SU-DHL-6 (cell line): Measurements from ENCODE around the gene GNB4.

ENCODE experiments used
- H2AFZ ChIP-seq: fragments of 200-600 bp; sonication (generic); 2 replicates; pipeline ENCODE4 v1.6.1; 2014; ENCODE audit warnings: low read depth, mild to moderate bottlenecking, moderate library complexity, mixed read lengths, antibody characterized with exemption, low read length; ENCODE audit not compliant: severe bottlenecking
- H3F3A ChIP-seq: fragments of 200-600 bp; shearing (Covaris generic); 2 replicates; pipeline ENCODE4 v1.6.0; 2016; ENCODE audit warnings: antibody characterized with exemption, mild to moderate bottlenecking; ENCODE audit not compliant: insufficient read depth
- H3K27ac ChIP-seq: fragments of 200-600 bp; sonication (generic); 2 replicates; pipeline ENCODE4 v1.5.1; 2016; ENCODE audit warnings: low read depth, mild to moderate bottlenecking, low read length, moderate library complexity, mixed read lengths
- H3K27me3 ChIP-seq: fragments of 200-600 bp; sonication (generic), shearing (Covaris generic); 2 replicates; pipeline ENCODE4 v1.6.0; 2014; ENCODE audit warnings: mild to moderate bottlenecking, low read length
- H3K36me3 ChIP-seq: fragments of 200-600 bp; sonication (generic); 2 replicates; pipeline ENCODE4 v1.6.1; 2014; ENCODE audit warnings: mild to moderate bottlenecking, low read length, mixed read lengths
- H3K4me2 ChIP-seq: fragments of 300-600, 200-600 bp; shearing (Covaris generic), sonication (generic); 2 replicates; pipeline ENCODE4 v1.6.0; 2014; ENCODE audit warnings: low read length, low read depth, mild to moderate bottlenecking; ENCODE audit not compliant: poor library complexity, severe bottlenecking
- H3K4me3 ChIP-seq: fragments of 200-600 bp; sonication (generic); 2 replicates; pipeline ENCODE4 v1.5.1; 2014; ENCODE audit warnings: antibody characterized with exemption, low read length, mild to moderate bottlenecking, mixed read lengths; ENCODE audit not compliant: insufficient read depth, poor library complexity, severe bottlenecking
- H3K79me2 ChIP-seq: fragments of 200-600 bp; sonication (generic); 2 replicates; pipeline ENCODE4 v1.6.1; 2014; ENCODE audit warnings: mild to moderate bottlenecking, low read length, moderate library complexity; ENCODE audit not compliant: insufficient read depth
- H3K9ac ChIP-seq: fragments of 200-600 bp; sonication (generic); 2 replicates; pipeline ENCODE4 v1.7.0; 2014; ENCODE audit warnings: mild to moderate bottlenecking, low read length
- H3K9me2 ChIP-seq: fragments of 200-600 bp; sonication (generic); replicated peaks from 2 replicates; pipeline ENCODE4 v1.6.1; 2014; ENCODE audit warnings: low read length; ENCODE audit not compliant: insufficient read depth
- H3K9me3 ChIP-seq: fragments of 200-600 bp; sonication (generic); 2 replicates; pipeline ENCODE4 v1.6.1; 2014; ENCODE audit warnings: low read length, mixed read lengths; ENCODE audit not compliant: insufficient read depth
- H4K20me1 ChIP-seq: fragments of 200-600 bp; sonication (generic); 2 replicates; pipeline ENCODE4 v1.6.1; 2014; ENCODE audit warnings: low read depth, mild to moderate bottlenecking, antibody characterized with exemption, low read length, moderate library complexity, mixed read lengths
- CTCF ChIP-seq: fragments of 200-600 bp; sonication (generic); IDR thresholded peaks from one replicate; pipeline ENCODE4 v1.5.1; 2017; ENCODE audit warnings: antibody characterized with exemption, mild to moderate bottlenecking, low read length, moderate library complexity; ENCODE audit not compliant: insufficient read depth, poor library complexity, severe bottlenecking
- EZH2phosphoT487 ChIP-seq: fragments of 200-600 bp; sonication (generic), shearing (Covaris generic); conservative IDR thresholded peaks from 2 replicates; pipeline ENCODE4 v1.6.1; 2018; ENCODE audit warnings: mild to moderate bottlenecking, antibody characterized with exemption, low read length, moderate library complexity, mixed read lengths

Gene GNB4

GRCh38 chr3:179375091-179375999, 75.9 kb downstream of the GNB4 start:
- no peak for TF ChIP-seq CTCF
- no peak overlapping the region for H3K4me2 ChIP-seq
- H4K20me1 ChIP-seq, result peaks cover 7% of the 10 kb centered on the region; the same call in 1 of the 2 replicates
- H2AFZ ChIP-seq, result no peak overlapping the region
- no peaks in the 10 kb centered on the region for H3K79me2 ChIP-seq
- no peaks in the 10 kb centered on the region for H3K9me2 ChIP-seq
- no peak overlapping the region for H3K27ac ChIP-seq
- H3K4me3 ChIP-seq, result no peak overlapping the region
- H3K9ac ChIP-seq, result no peak overlapping the region
- H3K27me3 ChIP-seq, result no peaks in the 10 kb centered on the region
- H3K9me3 ChIP-seq, result no peaks in the 10 kb centered on the region
- H3K36me3 ChIP-seq, result peaks cover 42% of the 10 kb centered on the region
- H3F3A ChIP-seq, result peaks cover 8% of the 10 kb centered on the region; the same call in 1 of the 2 replicates

- H3K4me3 ChIP-seq, result no peak overlapping the region
- H3K4me2 ChIP-seq, result no peak overlapping the region
- peaks cover 7% of the 10 kb centered on the region; the same call in 1 of the 2 replicates for H4K20me1 ChIP-seq
- no peak overlapping the region for H3K27ac ChIP-seq
- H3F3A ChIP-seq, result peaks cover 5% of the 10 kb centered on the region; the same call in 1 of the 2 replicates
- H3K9me2 ChIP-seq, result no peaks in the 10 kb centered on the region
- peaks cover 35% of the 10 kb centered on the region for H3K36me3 ChIP-seq
- no peak overlapping the region for H2AFZ ChIP-seq
- no peaks in the 10 kb centered on the region for H3K27me3 ChIP-seq
- no peaks in the 10 kb centered on the region for H3K9me3 ChIP-seq
- no peak overlapping the region for H3K9ac ChIP-seq
- TF ChIP-seq EZH2phosphoT487 (no peak), CTCF (no peak)
- no peaks in the 10 kb centered on the region for H3K79me2 ChIP-seq
These were observed 77.3 kb downstream of the GNB4 start for GRCh38 chr3:179373938-179374337.

- Histone ChIP-seq H3K27ac (no peak overlapping the region), H3K79me2 (no peaks in the 10 kb centered on the region), H3K9me3 (no peaks in the 10 kb centered on the region), H3K9ac (no peak overlapping the region), H3K9me2 (no peaks in the 10 kb centered on the region), H3K4me3 (no peak overlapping the region), H3K36me3 (peaks cover 41% of the 10 kb centered on the region; the same call in 1 of the 2 replicates), H4K20me1 (peaks cover 7% of the 10 kb centered on the region; the same call in 1 of the 2 replicates), H2AFZ (no peak overlapping the region), H3K27me3 (no peaks in the 10 kb centered on the region), H3F3A (0 out of 2 replicates have a peak, but pooled peaks cover 5% of the 10 kb centered on the region), H3K4me2 (no peak overlapping the region)
- TF ChIP-seq EZH2phosphoT487 (no peak), CTCF (no peak)
These were observed 81.6 kb downstream of the GNB4 start for GRCh38 chr3:179369621-179370020.
